HepG2 (cell line): ENCODE data around the gene COQ4. TPM values are rescaled to one million over a fixed set of nuclear protein-coding genes. Genes with fewer than 3 reads are reported as not detected.
A peak's percentile ranks its signal among the peaks of the same experiment; 100 is the strongest.

Experiments used
- ATAC-seq: fragments of 200-7000 bp; cut with Tn5 transposase; 3 replicates; pipeline ENCODE4 v1.9.1; 2020; ENCODE audit warnings: mild to moderate bottlenecking, moderate library complexity
- BruUV-seq: library from RNA; stranded (reverse); fragments of 400-500 nt; replicated peaks from 2 replicates; lab custom pipeline; 2021; lab: Mats Ljungman, UMichigan
- CTCF ChIA-PET: fragments of 300-600 bp; formaldehyde crosslinking; extraction: SDS; loops from one replicate; lab custom pipeline; 2021; ENCODE audit warnings: low total read pairs, inconsistent platforms, low intra/inter-chr PET ratio; lab: Yijun Ruan, JAX
- POLR2A ChIA-PET: fragments of 350-600 bp; sonication (Branson Sonifier 250); formaldehyde crosslinking; loops from one replicate; lab custom pipeline; 2020; ENCODE audit warnings: antibody characterized with exemption, inconsistent platforms; lab: Yijun Ruan, JAX
- DNase-seq: peaks from one replicate; pipeline ENCODE4 v3.0.0-alpha.2; 2015; ENCODE audit warnings: low spot score
- FAIRE-seq: peaks from 3 replicates; lab custom pipeline; 2011; peaks lifted over from hg19 to GRCh38; lab: Jason Lieb, UNC
- H2AFZ ChIP-seq: one replicate; pipeline ENCODE4 v1.6.1; 2011; ENCODE audit warnings: low read length, inconsistent platforms
- H3K27ac ChIP-seq: fragments of 300-600 bp; 3 replicates; pipeline ENCODE4 v1.8.0; 2011; ENCODE audit warnings: mixed run types, mild to moderate bottlenecking, mixed read lengths, low read length, inconsistent platforms; ENCODE audit not compliant: insufficient read depth; ENCODE audit errors: extremely low read length
- H3K27me3 ChIP-seq, 2 experiments: fragments of 200-600 bp in 1 of 2; 2 replicates in 1 of 2; 3 replicates in 1 of 2; pipeline versions ENCODE4 v1.6.0 to v1.8.0; 2011; ENCODE audit warnings: low read length in 2 of 2, mild to moderate bottlenecking in 2 of 2, moderate library complexity in 2 of 2, inconsistent platforms in 1 of 2; ENCODE audit not compliant: insufficient read depth in 2 of 2, control insufficient read depth in 1 of 2
- H3K36me3 ChIP-seq, 2 experiments: fragments of 200-600 bp in 1 of 2; replicated peaks in 1 of 2; 2 replicates in 1 of 2; 3 replicates in 1 of 2; pipeline versions ENCODE4 v1.5.1 to v1.8.0; 2011; ENCODE audit warnings: low read length in 2 of 2, inconsistent platforms in 1 of 2; ENCODE audit not compliant: insufficient read depth in 2 of 2, control insufficient read depth in 1 of 2
- H3K4me1 ChIP-seq: 2 replicates; pipeline ENCODE4 v1.5.1; 2012; ENCODE audit warnings: low read length, inconsistent platforms; ENCODE audit not compliant: insufficient read depth
- H3K4me2 ChIP-seq: 2 replicates; pipeline ENCODE4 v1.6.0; 2011; ENCODE audit warnings: low read depth, low read length, inconsistent platforms
- H3K4me3 ChIP-seq, 3 experiments: fragments of 200-600 bp in 1 of 3; sonication (generic), shearing (Covaris generic) in 1 of 3; replicated peaks in 1 of 3; 2 replicates each; pipeline ENCODE4 v1.5.1; 2011 to 2016; ENCODE audit warnings: low read length in 3 of 3, inconsistent platforms in 2 of 3, low read depth in 2 of 3, mild to moderate bottlenecking in 2 of 3, control low read depth in 1 of 3, mixed read lengths in 1 of 3; ENCODE audit not compliant: insufficient read depth in 1 of 3
- H3K79me2 ChIP-seq: one replicate; pipeline ENCODE4 v1.6.1; 2011; ENCODE audit warnings: low read length, inconsistent platforms; ENCODE audit not compliant: insufficient read depth
- H3K9ac ChIP-seq: 2 replicates; pipeline ENCODE4 v1.6.0; 2011; ENCODE audit warnings: mild to moderate bottlenecking, low read depth, low read length, inconsistent platforms; ENCODE audit not compliant: insufficient read depth
- H3K9me3 ChIP-seq: 2 replicates; pipeline ENCODE4 v1.5.1; 2012; ENCODE audit warnings: mild to moderate bottlenecking, low read length
- H4K20me1 ChIP-seq: 2 replicates; pipeline ENCODE4 v1.6.0; 2011; ENCODE audit warnings: inconsistent platforms, mild to moderate bottlenecking, low read length, moderate library complexity; ENCODE audit not compliant: insufficient read depth
- AGO2 ChIP-seq: fragments of 200-400 bp; formaldehyde crosslinking; optimal IDR thresholded peaks from 2 replicates; pipeline ENCODE3; 2017; ENCODE audit warnings: mild to moderate bottlenecking, low read depth, low read length, moderate library complexity
- KIAA2018 ChIP-seq: sonication (generic); formaldehyde crosslinking; IDR thresholded peaks from 2 replicates; pipeline ENCODE4 v1.5.0; 2020; ENCODE audit warnings: mild to moderate bottlenecking, missing genetic modification reagents, borderline replicate concordance
- REXO4 ChIP-seq: sonication (generic); formaldehyde crosslinking; IDR thresholded peaks from 2 replicates; pipeline ENCODE4 v1.8.0; 2022; ENCODE audit warnings: missing genetic modification reagents, mild to moderate bottlenecking, borderline replicate concordance
- SIX4 ChIP-seq: sonication (generic); formaldehyde crosslinking; IDR thresholded peaks from 2 replicates; pipeline ENCODE4 v1.4.0; 2020; ENCODE audit warnings: missing genetic modification reagents
- SUZ12 ChIP-seq: fragments of 150-350 bp; IDR thresholded peaks from 2 replicates; pipeline ENCODE4 v1.6.1; 2014; ENCODE audit warnings: low read depth, low read length
- TOE1 ChIP-seq: sonication (generic); formaldehyde crosslinking; IDR thresholded peaks from 2 replicates; pipeline ENCODE4 v1.4.0; 2020; ENCODE audit warnings: mild to moderate bottlenecking, missing genetic modification reagents
- ZNF530 ChIP-seq: sonication (generic); formaldehyde crosslinking; IDR thresholded peaks from 2 replicates; pipeline ENCODE4 v1.5.0; 2020; ENCODE audit warnings: low read depth, mild to moderate bottlenecking, missing genetic modification reagents
- ZNF781 ChIP-seq: sonication (generic); formaldehyde crosslinking; IDR thresholded peaks from 2 replicates; pipeline ENCODE4 v1.5.1; 2020; ENCODE audit warnings: borderline replicate concordance, mild to moderate bottlenecking, missing genetic modification reagents; ENCODE audit errors: not compliant biosample characterization
- WGBS: methylation state at CpG from one replicate; pipeline ENCODE4 v1.1.6; 2017; ENCODE audit warnings: low lambda C conversion rate; 5-methylcytosine and 5-hydroxymethylcytosine counted together
- in situ Hi-C: cut with HindIII; loops from 2 replicates; pipeline ENCODE4 v1.10.0; 2017; ENCODE audit warnings: low pct_unique_long_range_greater_than_20kb; ENCODE audit not compliant: extremely low pct_ligation_motif_present
- intact Hi-C: fragments of 100-400 bp; cut with micrococcal nuclease; formaldehyde crosslinking; loops from one replicate; pipeline ENCODE4 v1.10.0; 2022; ENCODE audit not compliant: unreplicated experiment
- polyA plus RNA-seq, 8 experiments: library from polyadenylated mRNA; depleted of rRNA in 3 of 8; stranded (reverse) in 7 of 8; unstranded in 1 of 8; fragments of >200 nt; fragmentation: Illumina TruSeq in 4 of 8; extraction: Trizol in 4 of 8; gene quantifications; 2 replicates each; pipeline versions ENCODE4 v1.2.1 to v1.2.3, GENCODE V29; 2011 to 2016; ENCODE audit warnings: low read depth in 4 of 8, missing spikeins in 1 of 8, mixed read lengths in 1 of 8; ENCODE audit not compliant: insufficient read depth in 1 of 8
- total RNA-seq, 5 experiments: library from RNA; depleted of rRNA; stranded (reverse); fragments of >200 nt; fragmentation: Illumina TruSeq; extraction: Trizol; gene quantifications; 2 replicates each; pipeline ENCODE4 v1.2.3, GENCODE V29; 2016; ENCODE audit warnings: low read depth in 1 of 5
- TF ChIP-seq, protein P1 (sequence below): sonication (generic); formaldehyde crosslinking; IDR thresholded peaks from 2 replicates; pipeline ENCODE4 v1.4.0; 2020; ENCODE audit warnings: missing genetic modification reagents

Gene COQ4
- total and polyA plus RNA-seq, 2 of the 13 experiments (the other 11 are each of a cell fraction or from before 2014, with no cell fraction given): 26.1 to 36.0 TPM

DNA sequence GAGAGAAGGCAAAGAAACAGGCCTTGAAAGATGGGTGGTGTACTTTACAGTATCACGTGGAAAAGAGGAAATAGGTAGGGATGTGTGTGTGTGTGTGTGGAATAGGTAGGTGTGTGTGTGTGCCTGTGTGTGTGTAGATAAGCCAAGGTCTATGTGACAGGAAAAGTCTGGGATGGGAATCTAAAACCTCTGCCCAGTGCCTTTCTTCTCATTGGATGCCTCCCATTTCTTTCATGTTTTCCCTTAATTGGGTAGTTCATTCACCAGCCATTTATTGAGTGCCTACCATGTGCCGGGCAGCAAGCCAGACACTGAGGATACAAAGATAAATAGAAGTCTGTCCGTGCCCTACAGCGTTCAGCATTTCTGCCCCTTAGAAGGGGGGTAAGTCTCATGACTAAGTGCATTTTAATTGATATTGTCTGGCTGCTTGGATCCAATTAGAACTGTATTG lies 49.6 kb downstream of the COQ4 start:
- intact Hi-C loops: no loop called here
- in situ Hi-C loops: no loop called here
- peak overlapping the region; percentile 77 for H3K4me2 ChIP-seq
- H3K4me3 ChIP-seq: peak overlapping the region; percentile 87 to 92 (median 92)
- peak overlapping the region; percentile 63 for H3K27ac ChIP-seq
- POLR2A ChIA-PET: interaction anchor here (0.9 to 1.9 kb wide), 5 partner anchors 10 to 133 kb away, joined by 3 to 11 read pairs (median 5); partner anchors contain the start of genes GLE1, GOLGA2, SLC27A4 and SWI5
- FAIRE-seq (peak; percentile 36), DNase-seq (no peak), ATAC-seq (no peak)
- H3K79me2 ChIP-seq: peaks cover 41% of the 10 kb centered on the region
- peaks cover 1 to 13% of the 10 kb centered on the region in 2 experiments; a peak in 1 of 5 replicates for H3K36me3 ChIP-seq
- 5% methylated on average over 4 of the region's 4 CpGs for WGBS
- no peaks in the 10 kb centered on the region for H4K20me1 ChIP-seq
- CTCF ChIA-PET: no interaction called here
- no peak overlapping the region for H2AFZ ChIP-seq
- H3K9me3 ChIP-seq: no peaks in the 10 kb centered on the region
- BruUV-seq: no TSS peak
- peaks cover 0 to 3% of the 10 kb centered on the region in 2 experiments; a peak in 1 of 5 replicates for H3K27me3 ChIP-seq
- H3K9ac ChIP-seq: peak overlapping the region; percentile 95
- H3K4me1 ChIP-seq: peaks cover 15% of the 10 kb centered on the region
- TF ChIP-seq ZNF530 (CRISPR knock-in tag) (no peak), REXO4 (CRISPR knock-in tag) (no peak), ZNF781 (no peak), KIAA2018 (no peak), SUZ12 (no peak), TOE1 (CRISPR knock-in tag) (no peak), AGO2 (no peak), SIX4 (CRISPR knock-in tag) (no peak)
- TF ChIP-seq, protein P1, sequence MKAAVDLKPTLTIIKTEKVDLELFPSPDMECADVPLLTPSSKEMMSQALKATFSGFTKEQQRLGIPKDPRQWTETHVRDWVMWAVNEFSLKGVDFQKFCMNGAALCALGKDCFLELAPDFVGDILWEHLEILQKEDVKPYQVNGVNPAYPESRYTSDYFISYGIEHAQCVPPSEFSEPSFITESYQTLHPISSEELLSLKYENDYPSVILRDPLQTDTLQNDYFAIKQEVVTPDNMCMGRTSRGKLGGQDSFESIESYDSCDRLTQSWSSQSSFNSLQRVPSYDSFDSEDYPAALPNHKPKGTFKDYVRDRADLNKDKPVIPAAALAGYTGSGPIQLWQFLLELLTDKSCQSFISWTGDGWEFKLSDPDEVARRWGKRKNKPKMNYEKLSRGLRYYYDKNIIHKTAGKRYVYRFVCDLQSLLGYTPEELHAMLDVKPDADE (CRISPR knock-in tag): no peak
